Psoas muscle (tissue), 8 donors: ENCODE measurements around the gene DMD. TPM values are rescaled to one million over a fixed set of nuclear protein-coding genes. Genes with fewer than 3 reads are reported as not detected.

Experiments used
- ATAC-seq, 4 donors: fragments of 200-7000 bp; cut with Tn5 transposase; one replicate each; pipeline ENCODE4 v1.9.1; 2020; ENCODE audit warnings: moderate library complexity in 3 of 4, mild to moderate bottlenecking in 2 of 4
- DNase-seq, 2 donors: peaks; one replicate each; pipeline ENCODE4 v3.0.0-alpha.2; 2020
- H3K27ac ChIP-seq: fragments of 200-600 bp; one replicate; pipeline ENCODE4 v1.8.0; 2022
- H3K27me3 ChIP-seq, 3 donors: fragments of 200-600 bp in 1 of 3; one replicate each; pipeline versions ENCODE4 v1.6.1 to v1.8.0; 2013 to 2022; ENCODE audit warnings: low read length in 2 of 3, mild to moderate bottlenecking in 2 of 3, moderate library complexity in 1 of 3; ENCODE audit not compliant: insufficient read depth in 3 of 3
- H3K36me3 ChIP-seq, 2 donors: fragments of 200-600 bp in 1 of 2; one replicate each; pipeline versions ENCODE4 v1.6.1 to v1.8.0; 2013 to 2022; ENCODE audit warnings: low read depth in 1 of 2, mild to moderate bottlenecking in 1 of 2, moderate library complexity in 1 of 2; ENCODE audit not compliant: insufficient read depth in 1 of 2
- H3K4me1 ChIP-seq: fragments of 200-600 bp; one replicate; pipeline ENCODE4 v1.8.0; 2022
- H3K4me3 ChIP-seq: fragments of 200-600 bp; one replicate; pipeline ENCODE4 v1.8.0; 2022; ENCODE audit warnings: mild to moderate bottlenecking
- H3K9me3 ChIP-seq: fragments of 200-600 bp; one replicate; pipeline ENCODE4 v1.8.0; 2022
- WGBS, 3 donors: extraction: QIAGEN DNeasy Blood & Tissue Kit; methylation state at CpG; one replicate each; pipeline versions ENCODE4 v1.1.6 to v1.1.7; 2013; 5-methylcytosine and 5-hydroxymethylcytosine counted together
- intact Hi-C, 2 donors: fragments of 100-400 bp; cut with DNase I; formaldehyde crosslinking; loops; one replicate each; pipeline versions ENCODE4 v1.11.0 to v1.14.2; 2022
- polyA plus RNA-seq, 3 donors: library from polyadenylated mRNA; stranded (reverse); fragments of 200-250 nt; gene quantifications; one replicate each; pipeline ENCODE4 v1.2.3, GENCODE V29; 2013
- total RNA-seq, 4 donors: library from RNA; stranded (reverse); fragmentation: NEBNext Ultra II Directional in 2 of 4; extraction: Animal tissue kit (Norgen Biotek cat#: 25700) in 2 of 4; gene quantifications; one replicate each; pipeline versions ENCODE4 v1.2.1 to v1.2.4, GENCODE V29; 2021 to 2023
- TF ChIP-seq, protein P1 (sequence below): fragments of 200-600 bp; IDR thresholded peaks from one replicate; pipeline ENCODE4 v1.8.0; 2022; ENCODE audit warnings: antibody characterized with exemption
- donor health status: healthy with polysubstance abuse.
- donor health status: DM: no; HTN: no; CAD: no; lungs with moderate emphysema.
- donor health status: Bipolar disorder and iron deficiency.
- donor health status: healthy.
- donor health status: DM: yes; HTN: yes; CAD: no.
- donor health status: DM: no; HTN: no; CAD: no.
- donor health status: DM: no; HTN: no; CAD: no.
- donor health status: DM: yes; HTN: yes; CAD: no.

Gene DMD
- total and polyA plus RNA-seq, 7 donors: 6.8 to 170 (median 86.5) TPM

DNA sequence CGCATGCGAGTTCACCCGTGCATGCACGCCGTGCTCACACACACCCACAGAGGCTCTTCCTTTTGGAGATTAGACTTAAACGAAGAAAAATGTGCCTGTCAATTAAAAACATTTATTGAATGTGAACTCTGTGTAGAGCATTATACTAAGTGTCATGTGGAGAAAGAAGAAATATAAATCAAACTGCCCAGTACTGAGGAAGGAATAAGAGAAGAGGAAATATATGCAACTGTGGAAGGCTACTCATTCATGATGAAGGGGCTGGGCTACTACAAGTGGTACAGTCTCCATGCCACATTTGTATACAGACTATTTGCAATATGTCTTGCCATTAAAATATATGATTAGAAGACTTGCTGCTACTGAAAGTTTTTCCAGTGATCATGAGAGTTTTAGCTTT lies 714.7 kb downstream of the DMD start:
- Histone ChIP-seq H3K4me1 (no peaks in the 10 kb centered on the region), H3K27me3 (no peaks in the 10 kb centered on the region), H3K4me3 (no peak overlapping the region), H3K9me3 (no peaks in the 10 kb centered on the region), H3K36me3 (peaks cover 0 to 3% of the 10 kb centered on the region in 2 donors), H3K27ac (no peak overlapping the region)
- 80 to 89% (median 81%) methylated on average over 6 of the region's 6 CpGs for WGBS, 3 donors
- DNase-seq (no peak), ATAC-seq (no peak)
- TF ChIP-seq, protein P1, sequence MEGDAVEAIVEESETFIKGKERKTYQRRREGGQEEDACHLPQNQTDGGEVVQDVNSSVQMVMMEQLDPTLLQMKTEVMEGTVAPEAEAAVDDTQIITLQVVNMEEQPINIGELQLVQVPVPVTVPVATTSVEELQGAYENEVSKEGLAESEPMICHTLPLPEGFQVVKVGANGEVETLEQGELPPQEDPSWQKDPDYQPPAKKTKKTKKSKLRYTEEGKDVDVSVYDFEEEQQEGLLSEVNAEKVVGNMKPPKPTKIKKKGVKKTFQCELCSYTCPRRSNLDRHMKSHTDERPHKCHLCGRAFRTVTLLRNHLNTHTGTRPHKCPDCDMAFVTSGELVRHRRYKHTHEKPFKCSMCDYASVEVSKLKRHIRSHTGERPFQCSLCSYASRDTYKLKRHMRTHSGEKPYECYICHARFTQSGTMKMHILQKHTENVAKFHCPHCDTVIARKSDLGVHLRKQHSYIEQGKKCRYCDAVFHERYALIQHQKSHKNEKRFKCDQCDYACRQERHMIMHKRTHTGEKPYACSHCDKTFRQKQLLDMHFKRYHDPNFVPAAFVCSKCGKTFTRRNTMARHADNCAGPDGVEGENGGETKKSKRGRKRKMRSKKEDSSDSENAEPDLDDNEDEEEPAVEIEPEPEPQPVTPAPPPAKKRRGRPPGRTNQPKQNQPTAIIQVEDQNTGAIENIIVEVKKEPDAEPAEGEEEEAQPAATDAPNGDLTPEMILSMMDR: no peak
- intact Hi-C loops: no loop called here

DNA sequence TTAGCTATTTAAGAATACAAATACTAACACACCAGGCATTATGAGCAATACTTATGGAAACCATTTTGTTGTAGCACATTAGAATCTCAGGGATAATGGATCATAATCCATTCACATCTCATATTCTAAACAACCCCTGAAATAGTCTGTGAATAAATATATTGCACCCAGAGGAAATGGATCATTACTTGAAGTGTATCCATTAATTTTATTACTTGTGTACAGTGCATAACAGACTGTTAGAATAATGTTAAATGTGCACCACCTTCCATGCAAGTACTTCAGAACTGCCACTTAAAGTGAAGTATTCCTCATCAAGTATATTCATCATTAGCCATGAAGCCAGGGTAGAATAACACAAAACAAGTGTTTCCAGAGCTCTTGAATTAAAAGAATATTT lies 715.5 kb downstream of the DMD start:
- no peak overlapping the region for H3K4me3 ChIP-seq
- no peaks in the 10 kb centered on the region for H3K27me3 ChIP-seq
- peaks cover 0 to 4% of the 10 kb centered on the region in 2 donors for H3K36me3 ChIP-seq
- TF ChIP-seq, protein P1: no peak
- H3K9me3 ChIP-seq: no peaks in the 10 kb centered on the region
- H3K27ac ChIP-seq: no peak overlapping the region
- H3K4me1 ChIP-seq: no peaks in the 10 kb centered on the region
- no peak for DNase-seq
- no peak for ATAC-seq
- intact Hi-C loops: no loop called here

DNA sequence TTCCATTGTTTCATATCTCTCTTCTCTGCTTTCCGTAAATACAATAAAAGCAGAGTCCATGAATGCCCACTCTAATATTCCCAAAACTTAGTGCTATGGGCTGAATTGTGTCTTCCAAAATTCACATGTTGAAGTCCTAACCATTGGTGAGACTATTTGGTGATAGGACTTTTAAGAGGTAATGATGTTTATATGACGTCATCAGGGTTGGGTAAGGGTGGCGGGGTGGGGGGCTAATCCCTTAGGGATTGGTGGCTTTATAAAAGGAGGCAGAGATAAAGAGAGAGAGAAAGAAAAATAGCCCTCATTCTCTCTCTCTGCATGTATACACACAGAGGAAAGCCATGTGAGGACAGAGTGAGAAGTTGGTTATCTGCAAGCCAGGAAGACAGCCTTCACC lies 722.2 kb downstream of the DMD start:
- H3K4me1 ChIP-seq: no peaks in the 10 kb centered on the region
- no peaks in the 10 kb centered on the region for H3K9me3 ChIP-seq
- no peaks in the 10 kb centered on the region for H3K27me3 ChIP-seq
- 69 to 94% (median 88%) methylated on average over 3 of the region's 3 CpGs for WGBS, 3 donors
- intact Hi-C loops: no loop called here
- no peak overlapping the region for H3K4me3 ChIP-seq
- no peak for ATAC-seq
- peaks cover 0 to 28% of the 10 kb centered on the region in 2 donors for H3K36me3 ChIP-seq
- TF ChIP-seq, protein P1: no peak
- no peak for DNase-seq
- H3K27ac ChIP-seq: no peak overlapping the region

DNA sequence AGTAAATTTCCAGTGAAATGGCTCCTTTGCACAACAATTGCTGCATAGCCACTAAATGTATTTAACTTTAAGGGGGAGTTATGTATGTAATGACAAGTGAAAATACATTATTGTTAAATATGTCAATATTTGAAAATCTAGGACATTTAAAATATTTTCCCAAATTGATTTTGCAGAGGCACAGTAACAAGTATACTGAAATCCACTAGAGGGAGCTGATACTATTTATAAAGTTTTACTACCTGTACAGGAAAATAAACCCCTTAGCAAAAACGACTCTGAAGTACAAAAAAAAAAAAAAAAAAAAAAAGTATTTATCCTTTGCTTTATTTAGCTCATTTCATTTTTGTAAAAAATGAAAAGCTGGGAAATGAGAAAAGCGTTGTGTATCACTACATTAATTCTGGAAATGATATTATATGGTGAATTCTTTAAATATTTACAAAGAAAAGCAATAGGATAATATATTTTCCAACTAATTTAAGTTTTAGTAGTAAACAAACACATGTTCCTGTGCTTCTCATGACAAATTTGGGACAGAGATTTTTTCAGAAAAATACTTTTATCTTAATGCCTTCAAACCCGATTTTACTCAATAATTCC lies 727.7 kb downstream of the DMD start:
- H3K4me1 ChIP-seq: no peaks in the 10 kb centered on the region
- 40 to 56% (median 55%) methylated on average over 3 of the region's 3 CpGs for WGBS, 3 donors
- ATAC-seq (no peak), DNase-seq (no peak)
- TF ChIP-seq, protein P1: no peak
- no peaks in the 10 kb centered on the region for H3K9me3 ChIP-seq
- no peak overlapping the region for H3K4me3 ChIP-seq
- H3K27ac ChIP-seq: no peak overlapping the region
- H3K27me3 ChIP-seq: no peaks in the 10 kb centered on the region
- intact Hi-C loops: no loop called here
- H3K36me3 ChIP-seq: peaks cover 0 to 7% of the 10 kb centered on the region in 2 donors

DNA sequence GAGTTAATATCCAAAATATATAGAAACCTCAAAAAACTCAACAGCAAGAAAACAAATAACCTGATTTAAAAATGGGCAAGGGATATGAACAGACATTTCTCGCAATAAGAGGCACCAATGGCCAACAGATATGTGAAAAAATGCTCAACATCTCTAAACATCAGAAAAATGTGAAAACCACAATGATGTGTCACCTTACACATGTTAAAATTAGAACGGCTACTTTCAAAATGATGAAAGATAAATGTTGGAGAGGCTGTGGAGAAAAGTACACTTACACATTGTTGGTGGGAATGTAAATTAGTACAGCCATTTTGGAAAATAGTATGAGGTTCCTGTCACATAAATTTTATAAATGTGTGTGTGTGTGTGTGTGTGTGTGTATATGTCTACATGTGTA lies 731.3 kb downstream of the DMD start:
- DNase-seq (no peak), ATAC-seq (no peak)
- Histone ChIP-seq H3K27me3 (no peaks in the 10 kb centered on the region), H3K4me3 (no peak overlapping the region), H3K9me3 (no peaks in the 10 kb centered on the region), H3K36me3 (peaks cover 0 to 4% of the 10 kb centered on the region in 2 donors), H3K4me1 (no peaks in the 10 kb centered on the region), H3K27ac (no peak overlapping the region)
- TF ChIP-seq, protein P1: no peak
- WGBS, 3 donors: 86 to 95% (median 91%) methylated on average over 2 of the region's 2 CpGs
- intact Hi-C loops: no loop called here
